ENCODE measurements around the gene AIPL1. TPM values are rescaled to one million over a fixed set of nuclear protein-coding genes. Genes with fewer than 3 reads are reported as not detected.

The AIPL1 gene
- total and polyA plus RNA-seq, 2 of the 13 experiments (the other 11 are each of a cell fraction or from before 2014, with no cell fraction given): not detected

DNA sequence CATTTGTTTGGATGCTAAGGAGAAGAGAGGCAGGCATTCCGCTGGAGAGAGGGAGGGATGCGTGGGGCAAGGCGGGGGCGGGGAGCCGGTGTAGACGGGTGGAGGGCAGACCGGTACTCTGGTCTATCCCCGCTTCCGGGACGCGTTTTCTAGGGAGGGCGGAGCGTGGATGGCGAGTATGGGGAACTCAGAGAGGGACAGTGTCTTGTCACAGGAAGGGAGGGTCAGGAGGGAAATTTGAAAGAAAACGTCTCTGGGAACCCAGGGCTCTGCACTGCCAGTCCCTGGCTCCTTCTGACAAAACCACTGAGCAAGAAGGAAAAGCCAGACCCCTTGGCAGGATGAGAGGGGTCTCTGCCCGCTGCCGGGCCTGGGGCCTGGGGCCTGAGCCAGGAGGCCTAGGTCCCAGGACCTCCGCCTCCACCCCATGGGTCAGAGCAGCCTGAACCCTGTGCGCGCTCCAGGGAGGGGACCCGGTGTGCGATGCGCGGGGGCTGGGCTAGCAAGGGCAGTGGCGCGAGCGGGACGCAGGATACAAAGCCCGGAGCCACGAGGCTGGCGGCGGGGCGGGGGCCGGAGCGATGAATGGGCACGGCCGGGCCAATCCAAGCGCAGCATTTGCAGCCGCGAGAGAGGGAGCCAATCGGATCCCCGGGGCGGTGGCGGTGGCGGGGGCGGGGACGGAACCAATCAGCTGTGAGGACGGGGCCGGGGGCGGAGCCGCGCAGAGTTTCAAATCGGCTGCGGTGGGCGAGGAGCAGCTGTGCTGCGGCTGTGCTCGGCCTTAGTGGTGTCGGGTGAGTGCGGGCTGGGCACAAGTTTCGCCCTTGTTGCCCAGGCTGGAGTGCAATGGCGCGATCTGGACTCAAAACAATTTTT, 9.0 kb upstream of the AIPL1 start, which contains the start of gene PIMREG (continued):
- no peak for TF ChIP-seq CEBPZ (IDR thresholded peaks at IDR 0.05; ENCODE audit: low read length)
- no peak for TF ChIP-seq BRCA1 (CRISPR knock-in tag; IDR thresholded peaks at IDR 0.05)
- peak; percentile 69; the same call in 1 of the 2 replicates for TF ChIP-seq ZNF609 (CRISPR knock-in tag; IDR thresholded peaks at IDR 0.05; ENCODE audit: borderline replicate concordance)
- peak; percentile 68; the same call in 1 of the 2 replicates for TF ChIP-seq ZSCAN9 (CRISPR knock-in tag; IDR thresholded peaks at IDR 0.05; ENCODE audit: borderline replicate concordance)
- TF ChIP-seq ZNF549 (CRISPR knock-in tag; IDR thresholded peaks at IDR 0.05): no peak
- peak; percentile 76; the same call in 1 of the 2 replicates for TF ChIP-seq MTERF4 (CRISPR knock-in tag; IDR thresholded peaks at IDR 0.05)
- no peak for TF ChIP-seq PBX3 (CRISPR knock-in tag; IDR thresholded peaks at IDR 0.05; ENCODE audit: borderline replicate concordance)
- TF ChIP-seq ZBTB7A (CRISPR knock-in tag; IDR thresholded peaks at IDR 0.05): peak; percentile 34; the same call in 1 of the 2 replicates
- no peak for TF ChIP-seq ASH2L (IDR thresholded peaks at IDR 0.05; ENCODE audit: insufficient read length, low read depth, low read length)
- TF ChIP-seq TOPORS (CRISPR knock-in tag; IDR thresholded peaks at IDR 0.05): peak; percentile 76
- no peak for TF ChIP-seq ZNF20 (CRISPR knock-in tag; IDR thresholded peaks at IDR 0.05)
- no peak for TF ChIP-seq FOXP1 (IDR thresholded peaks at IDR 0.05)
- no peak for TF ChIP-seq FOXP1 (CRISPR knock-in tag; IDR thresholded peaks at IDR 0.05)
- no peak for TF ChIP-seq ZNF75D (CRISPR knock-in tag; IDR thresholded peaks at IDR 0.05; ENCODE audit: borderline replicate concordance)
- TF ChIP-seq JDP2 (CRISPR knock-in tag; IDR thresholded peaks at IDR 0.05; ENCODE audit: borderline replicate concordance): no peak
- no peak for TF ChIP-seq AHR (CRISPR knock-in tag; IDR thresholded peaks at IDR 0.05)
- TF ChIP-seq ZFYVE20 (CRISPR knock-in tag; IDR thresholded peaks at IDR 0.05; ENCODE audit: borderline replicate concordance, low read depth): peak; percentile 73; the same call in 1 of the 2 replicates
